ENCODE data around the gene EDDM3A.

The EDDM3A gene

GRCh38 chr14:20748439-20748838 lies 2.8 kb downstream of the EDDM3A start:
- H3K9me2 ChIP-seq (replicated peaks; ENCODE audit: insufficient read depth, low read length) = no peaks in the 10 kb centered on the region
- no peak overlapping the region for H3K9ac ChIP-seq (ENCODE audit: low read length)
- H3K4me3 ChIP-seq (ENCODE audit: low read length) = no peak overlapping the region
- H4K20me1 ChIP-seq (ENCODE audit: insufficient read depth, low read length) = no peaks in the 10 kb centered on the region
- H3K27ac ChIP-seq (ENCODE audit: low read length) = no peak overlapping the region
- H3F3A ChIP-seq (ENCODE audit: insufficient read depth, low read length) = no peaks in the 10 kb centered on the region
- no peaks in the 10 kb centered on the region for H3K36me3 ChIP-seq (replicated peaks; ENCODE audit: insufficient read depth, low read length)
- H3K4me2 ChIP-seq (ENCODE audit: low read depth, low read length) = no peak overlapping the region
- no peak for TF ChIP-seq EZH2phosphoT487 (IDR thresholded peaks at IDR 0.05; ENCODE audit: low read length)
- TF ChIP-seq EZH2 (optimal IDR thresholded peaks at IDR 0.05; ENCODE audit: low read depth, low read length) = no peak
- TF ChIP-seq CTCF (IDR thresholded peaks at IDR 0.05; ENCODE audit: low read length) = no peak
- no peaks in the 10 kb centered on the region for H3K27me3 ChIP-seq (replicated peaks; ENCODE audit: insufficient read depth, low read length)
- no peak for DNase-seq
- H3K79me2 ChIP-seq (ENCODE audit: low read length) = no peaks in the 10 kb centered on the region
- H2AFZ ChIP-seq (ENCODE audit: low read length) = no peak overlapping the region
- H3K9me3 ChIP-seq (replicated peaks; ENCODE audit: insufficient read depth, low read length) = no peaks in the 10 kb centered on the region
- no peaks in the 10 kb centered on the region for H3K4me1 ChIP-seq (ENCODE audit: low read length)

DNA sequence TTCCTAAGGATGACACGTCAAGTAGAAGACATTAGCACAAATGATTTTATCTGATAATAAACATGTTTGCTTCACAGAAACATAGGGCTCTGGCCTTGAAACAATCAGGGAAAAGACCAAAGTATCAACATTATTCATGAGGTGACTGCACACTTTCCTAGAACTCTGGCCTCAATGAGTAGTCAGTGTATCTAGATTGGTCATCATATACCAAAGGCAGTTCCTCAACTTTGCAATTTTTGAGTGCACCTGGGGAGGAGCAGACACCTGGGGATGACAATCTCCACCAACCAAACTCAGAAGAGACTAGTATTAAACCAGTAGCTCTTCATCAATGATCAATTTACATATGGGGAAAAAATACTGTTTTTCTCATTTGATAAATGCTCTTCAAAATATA lies 4.5 kb downstream of the EDDM3A start:
- H3K9ac ChIP-seq (ENCODE audit: low read length) = no peak overlapping the region
- H4K20me1 ChIP-seq (ENCODE audit: insufficient read depth, low read length) = no peaks in the 10 kb centered on the region
- no peak overlapping the region for H2AFZ ChIP-seq (ENCODE audit: low read length)
- no peaks in the 10 kb centered on the region for H3K27me3 ChIP-seq (replicated peaks; ENCODE audit: insufficient read depth, low read length)
- no peaks in the 10 kb centered on the region for H3K79me2 ChIP-seq (ENCODE audit: low read length)
- no peaks in the 10 kb centered on the region for H3K9me2 ChIP-seq (replicated peaks; ENCODE audit: insufficient read depth, low read length)
- H3K36me3 ChIP-seq (replicated peaks; ENCODE audit: insufficient read depth, low read length) = no peaks in the 10 kb centered on the region
- no peak overlapping the region for H3K4me3 ChIP-seq (ENCODE audit: low read length)
- H3K27ac ChIP-seq (ENCODE audit: low read length) = no peak overlapping the region
- H3K9me3 ChIP-seq (replicated peaks; ENCODE audit: insufficient read depth, low read length) = no peaks in the 10 kb centered on the region
- H3K4me1 ChIP-seq (ENCODE audit: low read length) = no peaks in the 10 kb centered on the region
- H3F3A ChIP-seq (ENCODE audit: insufficient read depth, low read length) = no peaks in the 10 kb centered on the region
- H3K4me2 ChIP-seq (ENCODE audit: low read depth, low read length) = no peak overlapping the region
- no peak for TF ChIP-seq EZH2phosphoT487 (IDR thresholded peaks at IDR 0.05; ENCODE audit: low read length)
- no peak for TF ChIP-seq EZH2 (optimal IDR thresholded peaks at IDR 0.05; ENCODE audit: low read depth, low read length)
- no peak for TF ChIP-seq CTCF (IDR thresholded peaks at IDR 0.05; ENCODE audit: low read length)
- no peak for DNase-seq

DNA sequence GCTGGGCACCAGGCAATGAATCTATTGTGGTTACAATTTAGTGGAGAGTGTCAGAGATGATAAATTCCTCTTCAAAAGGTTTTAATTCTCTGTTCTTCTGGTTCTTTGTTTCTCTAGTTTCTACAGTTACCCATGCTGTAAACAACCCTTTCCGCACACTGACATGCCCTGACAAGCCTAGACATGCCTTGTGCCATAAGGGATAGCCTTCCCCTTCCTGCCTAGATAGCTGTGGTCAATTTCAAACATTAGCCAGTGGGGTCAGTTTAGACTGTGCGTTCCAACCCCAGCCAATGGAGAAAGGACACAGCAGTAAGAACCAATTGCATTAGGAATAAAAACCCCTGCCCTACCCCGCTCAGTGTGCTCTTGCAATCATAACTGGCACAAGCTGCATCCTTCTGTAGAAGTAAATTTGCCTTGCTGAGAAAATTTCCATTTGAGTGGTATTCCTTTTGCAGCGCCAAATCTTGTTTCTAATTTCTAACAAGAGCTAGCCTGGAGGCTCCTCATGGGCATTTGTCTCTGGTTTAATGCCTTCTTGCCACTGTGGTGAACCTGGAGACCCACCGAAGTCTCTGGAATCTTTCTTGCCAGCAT lies 6.4 kb downstream of the EDDM3A start:
- TF ChIP-seq EZH2phosphoT487 (IDR thresholded peaks at IDR 0.05; ENCODE audit: low read length) (no peak), EZH2 (optimal IDR thresholded peaks at IDR 0.05; ENCODE audit: low read depth, low read length) (no peak), CTCF (IDR thresholded peaks at IDR 0.05; ENCODE audit: low read length) (no peak)
- Histone ChIP-seq H3K4me1 (ENCODE audit: low read length) (no peaks in the 10 kb centered on the region), H3K4me3 (ENCODE audit: low read length) (no peak overlapping the region), H3K4me2 (ENCODE audit: low read depth, low read length) (no peak overlapping the region), H3K9ac (ENCODE audit: low read length) (no peak overlapping the region), H3K79me2 (ENCODE audit: low read length) (no peaks in the 10 kb centered on the region), H3K27ac (ENCODE audit: low read length) (no peak overlapping the region), H3K36me3 (replicated peaks; ENCODE audit: insufficient read depth, low read length) (no peaks in the 10 kb centered on the region), H3K9me2 (replicated peaks; ENCODE audit: insufficient read depth, low read length) (no peaks in the 10 kb centered on the region), H3F3A (ENCODE audit: insufficient read depth, low read length) (no peaks in the 10 kb centered on the region), H4K20me1 (ENCODE audit: insufficient read depth, low read length) (no peaks in the 10 kb centered on the region), H3K9me3 (replicated peaks; ENCODE audit: insufficient read depth, low read length) (no peaks in the 10 kb centered on the region), H3K27me3 (replicated peaks; ENCODE audit: insufficient read depth, low read length) (no peaks in the 10 kb centered on the region), H2AFZ (ENCODE audit: low read length) (no peak overlapping the region)
- no peak for DNase-seq
